HEK293T (cell line): ENCODE data around the gene HACD2.

Experiments
- ARNT ChIP-seq: fragments of 450-650 bp; IDR thresholded peaks from 2 replicates; pipeline ENCODE4 v1.6.1; 2017; ENCODE audit warnings: mild to moderate bottlenecking
- NFRKB ChIP-seq: fragments of 450-650 bp; IDR thresholded peaks from 2 replicates; pipeline ENCODE4 v1.6.1; 2016; ENCODE audit warnings: mild to moderate bottlenecking, moderate library complexity
- PKNOX1 ChIP-seq: fragments of 450-650 bp; IDR thresholded peaks from 2 replicates; pipeline ENCODE4 v1.6.1; 2016
- SP1 ChIP-seq: fragments of 450-650 bp; IDR thresholded peaks from 2 replicates; pipeline ENCODE4 v1.6.1; 2017

GRCh38 chr3:123576122-123576521 lies 8.7 kb downstream of the HACD2 start:
- TF ChIP-seq SP1 (no peak), ARNT (no peak), PKNOX1 (no peak), NFRKB (no peak)
